Muscle of leg (tissue), 11 donors: ENCODE results near the gene MPRIP. TPM values are rescaled to one million over a fixed set of nuclear protein-coding genes. Genes with fewer than 3 reads are reported as not detected.
"Not testable (repeated sequence)": the region's sequence is repeated elsewhere in the genome, so short reads cannot be mapped to it uniquely, and the experiment has no call there.

ENCODE experiments used
- DNase-seq: peaks from one replicate; pipeline ENCODE4 v3.0.0; 2013
- H3K27ac ChIP-seq: one replicate; pipeline ENCODE4 v1.5.1; 2013; ENCODE audit warnings: mild to moderate bottlenecking, low read length, control low read depth
- H3K27me3 ChIP-seq: one replicate; pipeline ENCODE4 v1.6.1; 2013; ENCODE audit warnings: low read length; ENCODE audit not compliant: control insufficient read depth, insufficient read depth
- H3K36me3 ChIP-seq: one replicate; pipeline ENCODE4 v1.6.1; 2013; ENCODE audit warnings: low read length; ENCODE audit not compliant: control insufficient read depth, insufficient read depth
- H3K4me1 ChIP-seq: one replicate; pipeline ENCODE4 v1.6.1; 2013; ENCODE audit warnings: low read length; ENCODE audit not compliant: control insufficient read depth, insufficient read depth
- H3K4me3 ChIP-seq: one replicate; pipeline ENCODE4 v1.5.1; 2013; ENCODE audit warnings: low read length, control low read depth
- H3K9me3 ChIP-seq: replicated peaks from 2 replicates; pipeline ENCODE4 v1.6.1; 2013; ENCODE audit warnings: low read depth, low read length; ENCODE audit not compliant: control insufficient read depth
- WGBS: methylation state at CpG from one replicate; pipeline ENCODE4 v1.1.5; 2013; ENCODE audit warnings: missing lambda C conversion rate; ENCODE audit not compliant: insufficient coverage; 5-methylcytosine and 5-hydroxymethylcytosine counted together
- polyA plus RNA-seq, 8 donors: library from polyadenylated mRNA; unstranded; fragments of 120-200 nt; gene quantifications; one replicate each; pipeline versions ENCODE4 v1.2.1 to v1.2.3, GENCODE V29; 2013; ENCODE audit warnings: inconsistent platforms in 1 of 8, low replicate concordance in 1 of 8; ENCODE audit not compliant: insufficient read length in 8 of 8, insufficient read depth in 1 of 8
- total RNA-seq: library from RNA; stranded (reverse); fragments of 120-200 nt; gene quantifications from one replicate; pipeline ENCODE4 v1.2.4, GENCODE V29; 2013

MPRIP gene
- total and polyA plus RNA-seq, 9 donors = 144 to 211 (median 198) TPM

DNA sequence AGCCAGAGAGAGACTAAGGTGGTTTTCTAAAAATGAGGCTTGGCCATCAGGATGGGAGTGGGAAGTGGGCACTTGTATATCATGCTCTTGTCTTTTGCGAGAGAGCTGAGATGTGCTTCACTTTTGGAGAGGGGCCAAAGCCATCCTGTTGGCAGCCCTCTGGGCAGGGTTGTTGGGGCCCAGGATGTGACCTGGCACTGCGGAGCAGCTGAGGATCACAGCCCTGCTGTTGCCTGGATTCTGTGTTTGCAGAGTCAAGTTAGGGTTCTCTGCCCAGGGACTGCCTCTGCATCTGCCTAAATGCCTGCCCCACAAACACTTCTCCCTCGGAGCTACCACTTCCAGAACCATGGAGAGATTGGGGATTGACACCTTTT is 92.7 kb downstream of the MPRIP start:
- Histone ChIP-seq H3K4me1 (peaks cover 34% of the 10 kb centered on the region), H3K27ac (no peak overlapping the region), H3K9me3 (no peaks in the 10 kb centered on the region), H3K36me3 (peaks cover 88% of the 10 kb centered on the region), H3K27me3 (no peaks in the 10 kb centered on the region), H3K4me3 (no peak overlapping the region)
- DNase-seq = no peak
- 80% methylated on average over 2 of the region's 3 CpGs for WGBS

DNA sequence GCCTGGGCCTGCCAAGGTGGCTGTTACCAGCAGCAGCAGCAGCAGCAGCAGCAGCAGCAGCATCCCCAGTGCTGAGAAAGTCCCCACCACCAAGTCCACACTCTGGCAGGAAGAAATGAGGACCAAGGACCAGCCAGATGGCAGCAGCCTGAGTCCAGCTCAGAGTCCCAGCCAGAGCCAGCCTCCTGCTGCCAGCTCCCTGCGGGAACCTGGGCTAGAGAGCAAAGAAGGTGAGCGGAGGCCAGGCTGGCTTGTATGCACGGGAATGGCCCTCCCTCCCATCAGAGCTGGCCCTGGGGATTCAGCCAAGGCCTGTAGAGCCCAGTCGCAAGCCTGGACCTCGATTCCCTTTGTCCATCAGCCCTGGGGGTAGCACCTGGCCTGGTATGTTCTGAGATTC is 94.0 kb downstream of the MPRIP start:
- Histone ChIP-seq H3K4me1 (peaks cover 36% of the 10 kb centered on the region), H3K36me3 (peaks cover 90% of the 10 kb centered on the region)
- H3K27me3 ChIP-seq, H3K27ac ChIP-seq, DNase-seq, H3K9me3 ChIP-seq, H3K4me3 ChIP-seq: not testable (repeated sequence)
- WGBS = 90% methylated on average over 5 of the region's 5 CpGs

DNA sequence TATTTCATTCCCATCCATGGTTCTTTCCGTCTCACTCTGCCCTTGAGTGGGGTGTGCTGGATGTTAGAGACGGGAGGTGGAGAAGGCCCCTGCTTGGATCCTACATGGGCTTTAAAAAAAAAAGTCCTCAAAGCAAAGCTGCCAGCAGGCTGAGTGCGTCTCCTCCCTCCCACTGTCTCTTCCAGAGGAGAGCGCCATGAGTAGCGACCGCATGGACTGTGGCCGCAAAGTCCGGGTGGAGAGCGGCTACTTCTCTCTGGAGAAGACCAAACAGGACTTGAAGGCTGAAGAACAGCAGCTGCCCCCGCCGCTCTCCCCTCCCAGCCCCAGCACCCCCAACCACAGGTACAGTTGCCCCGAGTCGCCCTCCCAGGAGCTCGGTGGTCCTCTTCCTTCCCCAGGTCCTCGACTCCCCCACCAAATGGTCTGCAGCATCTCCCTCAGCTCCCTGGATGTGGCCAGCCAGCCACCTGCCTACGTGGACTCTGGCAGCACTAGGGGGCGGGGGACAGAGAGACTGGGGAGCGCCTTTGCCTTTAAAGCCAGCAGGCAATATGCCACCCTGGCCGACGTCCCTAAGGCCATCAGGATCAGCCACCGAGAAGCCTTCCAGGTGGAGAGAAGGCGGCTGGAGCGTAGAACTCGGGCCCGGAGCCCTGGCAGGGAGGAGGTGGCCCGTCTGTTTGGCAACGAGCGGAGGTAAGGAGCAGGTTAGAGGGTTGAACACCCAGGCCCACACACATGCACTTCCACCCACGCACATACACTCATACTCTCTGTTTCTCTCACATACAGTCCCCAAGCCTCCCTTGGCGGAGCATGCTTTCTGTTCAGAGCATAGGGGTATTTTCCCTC is 95.7 kb downstream of the MPRIP start:
- Histone ChIP-seq H3K27me3 (no peaks in the 10 kb centered on the region), H3K27ac (no peak overlapping the region), H3K36me3 (peaks cover 92% of the 10 kb centered on the region), H3K9me3 (no peaks in the 10 kb centered on the region), H3K4me3 (no peak overlapping the region), H3K4me1 (peaks cover 21% of the 10 kb centered on the region)
- DNase-seq = no peak
- WGBS = 80% methylated on average over 17 of the region's 30 CpGs

DNA sequence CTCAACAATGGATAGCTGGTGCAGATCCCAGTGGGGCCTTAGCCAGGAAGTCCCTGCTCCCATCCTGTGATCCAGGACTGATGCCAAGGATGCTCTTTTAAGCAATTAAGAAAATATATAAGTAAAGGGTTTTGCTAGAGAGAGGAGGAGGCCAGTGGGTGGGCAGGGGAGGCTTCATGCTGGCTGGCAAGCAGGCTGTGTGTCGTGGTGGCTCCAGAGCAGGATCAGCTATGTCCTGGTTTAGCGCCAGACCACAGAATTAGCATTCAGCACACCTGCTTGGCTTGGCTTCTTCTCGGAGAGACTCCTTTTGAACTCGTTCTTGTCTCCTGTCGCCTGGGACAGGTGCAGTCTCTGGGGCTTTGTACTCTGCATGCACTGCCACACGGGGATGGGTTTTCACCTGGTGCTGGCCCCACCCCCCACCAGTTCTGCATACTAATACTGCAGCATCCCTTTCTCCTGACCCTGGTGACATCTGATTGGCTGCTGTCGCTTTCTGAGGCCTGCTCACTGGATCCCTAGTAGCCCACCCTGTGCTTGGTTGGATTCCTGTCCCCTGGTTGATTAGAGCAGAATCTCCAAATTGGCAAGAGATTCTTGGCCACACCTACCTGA is 97.8 kb downstream of the MPRIP start:
- Histone ChIP-seq H3K27me3 (no peaks in the 10 kb centered on the region), H3K27ac (no peak overlapping the region), H3K36me3 (peaks cover 94% of the 10 kb centered on the region), H3K4me1 (peaks cover 10% of the 10 kb centered on the region), H3K4me3 (no peak overlapping the region), H3K9me3 (no peaks in the 10 kb centered on the region)
- DNase-seq = no peak
- WGBS = 60% methylated on average over 7 of the region's 7 CpGs

DNA sequence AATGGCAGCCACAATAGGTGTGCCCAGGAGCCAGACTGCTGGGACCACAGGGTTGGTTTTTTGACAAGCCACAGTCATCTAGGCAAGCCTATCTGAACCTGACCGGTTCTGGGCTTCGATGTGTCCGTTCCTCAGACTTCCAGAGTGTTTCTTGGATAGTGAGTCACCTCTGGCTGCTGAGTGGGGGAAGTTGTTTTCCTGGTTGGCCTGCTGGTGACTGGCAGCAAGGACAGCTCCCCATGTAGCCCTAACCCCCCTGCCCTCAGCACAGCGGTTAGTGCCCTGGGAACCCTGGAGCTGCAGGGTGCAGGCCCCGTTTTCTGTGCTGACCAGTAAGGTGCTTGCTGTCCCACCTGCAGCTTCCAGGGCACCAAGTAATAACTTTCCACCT is 98.3 kb downstream of the MPRIP start:
- 79% methylated on average over 2 of the region's 5 CpGs for WGBS
- H3K9me3 ChIP-seq = no peaks in the 10 kb centered on the region
- peaks cover 96% of the 10 kb centered on the region for H3K36me3 ChIP-seq
- no peaks in the 10 kb centered on the region for H3K27me3 ChIP-seq
- no peak overlapping the region for H3K4me3 ChIP-seq
- no peak for DNase-seq
- peaks cover 10% of the 10 kb centered on the region for H3K4me1 ChIP-seq
- H3K27ac ChIP-seq = no peak overlapping the region

DNA sequence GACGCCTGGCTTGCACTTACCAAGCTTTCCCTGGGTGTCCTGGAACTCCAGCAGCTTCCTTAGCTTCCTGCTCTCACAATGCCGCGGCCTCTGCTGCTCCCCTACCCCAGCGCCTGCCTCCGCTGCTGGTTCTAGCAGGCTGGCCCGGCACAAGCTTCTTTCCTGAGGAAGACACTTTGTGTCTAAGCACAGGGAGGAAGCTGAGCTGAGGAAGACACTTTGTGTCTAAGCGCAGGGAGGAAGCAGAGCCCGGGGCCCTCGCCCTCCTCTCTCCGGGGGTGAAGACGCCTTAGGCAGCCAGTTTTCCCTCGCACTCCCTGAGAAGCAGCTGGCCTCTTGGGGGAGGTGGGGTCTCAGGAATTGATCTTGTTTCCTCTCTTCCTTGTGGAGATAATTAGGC is 99.0 kb downstream of the MPRIP start:
- Histone ChIP-seq H3K36me3 (peaks cover 96% of the 10 kb centered on the region), H3K9me3 (no peaks in the 10 kb centered on the region), H3K4me3 (no peak overlapping the region), H3K4me1 (peaks cover 10% of the 10 kb centered on the region), H3K27me3 (no peaks in the 10 kb centered on the region), H3K27ac (no peak overlapping the region)
- WGBS = 68% methylated on average over 9 of the region's 12 CpGs
- no peak for DNase-seq

DNA sequence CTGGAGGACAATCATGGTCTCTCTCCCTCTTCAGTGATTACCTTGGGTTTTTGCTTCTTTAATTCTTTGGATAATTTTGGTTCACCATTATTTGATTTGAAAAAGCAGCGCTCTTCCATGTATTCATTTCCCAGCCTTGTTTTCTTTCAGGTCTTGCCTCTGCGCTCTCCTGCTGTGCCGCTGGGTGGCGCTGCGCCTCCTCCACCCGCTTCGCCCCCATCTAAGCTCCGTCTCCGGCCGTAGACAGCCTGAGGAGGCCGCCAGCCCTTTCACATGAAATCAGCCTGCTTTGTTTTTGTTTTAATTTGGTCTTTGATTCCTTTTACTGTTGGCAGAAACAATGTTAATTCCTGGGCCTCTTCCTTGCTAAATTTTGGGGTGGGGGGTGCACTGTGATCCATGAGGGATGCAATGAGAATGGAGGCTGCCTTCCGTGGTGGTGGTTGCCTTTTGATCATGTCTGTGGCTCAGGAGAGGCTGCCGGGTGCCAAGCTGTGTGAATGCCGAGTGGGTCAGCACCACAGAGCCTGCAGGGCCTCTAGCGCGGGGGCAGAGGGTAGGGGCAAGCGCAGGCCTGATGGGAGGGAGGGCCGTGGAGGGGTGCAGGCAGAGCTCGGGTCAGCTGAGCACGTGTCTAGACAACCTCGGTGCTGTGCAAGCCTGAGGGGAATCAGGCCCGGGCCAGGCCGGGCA is 99.7 kb downstream of the MPRIP start:
- peaks cover 96% of the 10 kb centered on the region for H3K36me3 ChIP-seq
- no peak overlapping the region for H3K27ac ChIP-seq
- DNase-seq = no peak
- H3K4me3 ChIP-seq = no peak overlapping the region
- 55% methylated on average over 15 of the region's 23 CpGs for WGBS
- no peaks in the 10 kb centered on the region for H3K9me3 ChIP-seq
- no peaks in the 10 kb centered on the region for H3K27me3 ChIP-seq
- H3K4me1 ChIP-seq = peaks cover 10% of the 10 kb centered on the region

DNA sequence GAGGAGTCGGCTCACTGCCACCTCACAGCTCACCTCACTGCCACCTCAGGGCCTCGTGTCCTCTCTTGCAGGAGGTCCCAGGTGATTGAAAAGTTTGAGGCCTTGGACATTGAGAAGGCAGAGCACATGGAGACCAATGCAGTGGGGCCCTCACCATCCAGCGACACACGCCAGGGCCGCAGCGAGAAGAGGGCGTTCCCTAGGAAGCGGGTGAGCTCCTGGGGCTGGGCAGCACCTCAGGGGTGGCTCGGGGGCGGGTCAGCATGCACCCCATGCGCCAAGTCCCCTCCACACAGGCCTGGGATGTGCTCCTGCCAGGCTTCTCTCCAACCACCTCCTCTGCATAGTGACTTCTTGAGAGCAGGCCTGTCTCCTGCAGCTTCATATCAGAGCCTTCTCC is 100.3 kb downstream of the MPRIP start:
- Histone ChIP-seq H3K27me3 (no peaks in the 10 kb centered on the region), H3K4me3 (no peak overlapping the region), H3K4me1 (peaks cover 10% of the 10 kb centered on the region), H3K9me3 (no peaks in the 10 kb centered on the region), H3K27ac (no peak overlapping the region), H3K36me3 (peaks cover 97% of the 10 kb centered on the region)
- 92% methylated on average over 9 of the region's 11 CpGs for WGBS
- DNase-seq = no peak

DNA sequence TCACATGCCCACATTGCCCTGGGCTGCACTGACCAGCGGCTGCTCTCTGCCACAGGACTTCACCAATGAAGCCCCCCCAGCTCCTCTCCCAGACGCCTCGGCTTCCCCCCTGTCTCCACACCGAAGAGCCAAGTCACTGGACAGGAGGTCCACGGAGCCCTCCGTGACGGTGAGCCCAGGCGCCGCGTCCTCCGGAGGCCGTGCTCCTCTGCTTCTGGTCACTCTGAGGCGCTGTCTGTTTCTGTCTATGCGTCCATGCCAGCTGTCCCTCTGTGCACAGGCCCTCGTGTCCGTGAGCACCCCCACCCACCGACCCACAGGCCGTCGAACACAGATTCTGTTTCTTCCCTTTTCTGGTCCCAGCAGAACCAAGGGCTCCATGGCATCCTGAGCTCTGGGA is 101.2 kb downstream of the MPRIP start:
- H3K4me1 ChIP-seq = peaks cover 10% of the 10 kb centered on the region
- DNase-seq = no peak
- no peaks in the 10 kb centered on the region for H3K27me3 ChIP-seq
- peaks cover 98% of the 10 kb centered on the region for H3K36me3 ChIP-seq
- WGBS = 92% methylated on average over 19 of the region's 19 CpGs
- H3K4me3 ChIP-seq = no peak overlapping the region
- H3K27ac ChIP-seq = no peak overlapping the region
- no peaks in the 10 kb centered on the region for H3K9me3 ChIP-seq

DNA sequence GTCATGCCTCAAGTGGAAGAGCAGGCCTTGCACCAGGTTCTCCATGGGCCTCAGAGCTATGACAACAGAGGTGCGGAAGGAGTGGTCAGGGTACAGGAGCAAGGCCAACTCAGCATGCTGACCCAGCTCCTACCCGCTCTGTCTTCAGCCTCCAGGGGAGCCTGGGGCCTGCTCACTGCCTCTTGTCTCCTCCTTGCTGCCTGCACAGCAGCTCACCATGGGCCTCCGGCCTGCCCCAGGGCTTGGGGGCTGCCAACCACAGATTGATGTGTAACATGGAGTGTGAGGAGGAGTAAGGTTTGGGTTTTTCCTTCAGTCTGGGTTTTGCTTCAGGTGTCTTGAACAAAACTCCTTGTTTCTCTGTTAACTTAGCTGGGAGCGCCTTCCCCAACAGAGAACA is 101.8 kb downstream of the MPRIP start:
- Histone ChIP-seq H3K4me3 (no peak overlapping the region), H3K27me3 (no peaks in the 10 kb centered on the region), H3K4me1 (peaks cover 10% of the 10 kb centered on the region), H3K9me3 (no peaks in the 10 kb centered on the region), H3K36me3 (peaks cover 94% of the 10 kb centered on the region), H3K27ac (no peak overlapping the region)
- no peak for DNase-seq
- WGBS = 89% methylated on average over 3 of the region's 4 CpGs
